GM12801 (cell line): ENCODE measurements around the gene CD300LB.

Experiments used
- CTCF ChIP-seq: IDR thresholded peaks from one replicate; pipeline ENCODE4 v1.5.1; 2011; ENCODE audit warnings: control low read depth; ENCODE audit not compliant: insufficient read length; ENCODE audit errors: extremely low read depth

The CD300LB gene

DNA sequence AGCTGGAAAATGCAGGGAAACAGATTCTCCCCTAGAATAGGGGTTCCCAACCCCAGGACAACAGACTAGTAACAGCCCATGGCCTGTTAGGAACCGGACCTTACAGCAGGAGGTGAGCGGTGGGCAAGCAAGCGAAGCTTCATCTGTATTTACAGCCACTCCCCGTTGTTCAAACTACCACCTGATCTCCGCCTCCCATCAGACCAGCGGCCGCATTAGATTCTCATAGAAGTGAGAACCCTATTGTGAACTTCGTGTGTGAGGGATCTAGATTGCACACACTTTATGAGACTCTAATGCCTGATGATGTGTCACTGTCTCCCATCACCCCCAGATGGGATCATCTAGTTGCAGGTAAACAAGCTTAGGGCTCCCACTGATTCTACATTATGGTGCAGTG is 3.5 kb downstream of the CD300LB start:
- TF ChIP-seq CTCF, result no peak

GRCh38 chr17:74527081-74527480 is 4.2 kb downstream of the CD300LB start:
- TF ChIP-seq CTCF, result no peak

- TF ChIP-seq CTCF, result no peak
These were observed 4.6 kb downstream of the CD300LB start for GRCh38 chr17:74526681-74527080.

DNA sequence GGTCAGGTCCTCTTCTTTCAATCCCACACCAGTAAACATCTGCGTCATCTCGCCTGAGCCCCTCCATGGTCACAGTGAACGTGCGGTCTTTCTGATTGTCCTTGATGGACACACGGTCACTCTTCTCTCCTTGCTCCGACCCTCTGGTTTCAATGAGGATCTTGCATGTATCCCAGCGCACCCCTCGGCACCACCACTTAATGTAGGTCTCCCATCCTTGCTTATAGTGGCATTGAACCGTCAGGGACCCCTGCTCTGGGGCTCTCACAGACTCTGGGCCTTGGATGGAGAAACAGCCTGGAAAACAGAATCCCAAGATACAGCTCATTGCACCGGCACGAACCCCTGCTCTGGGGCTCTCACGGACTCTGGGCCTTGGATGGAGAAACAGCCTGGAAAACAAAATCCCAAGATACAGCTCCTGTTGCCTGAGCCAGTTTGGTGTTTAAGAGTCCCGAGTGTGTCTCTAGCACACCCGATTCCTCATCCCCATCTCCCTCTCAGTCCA is 5.4 kb downstream of the CD300LB start:
- no peak for TF ChIP-seq CTCF

- TF ChIP-seq CTCF, result no peak
These were observed 5.9 kb downstream of the CD300LB start for GRCh38 chr17:74525465-74525725.

GRCh38 chr17:74524653-74525464 is 6.4 kb downstream of the CD300LB start:
- no peak for TF ChIP-seq CTCF

- TF ChIP-seq CTCF, result no peak
These were observed 8.0 kb downstream of the CD300LB start for GRCh38 chr17:74523308-74523707.
